HTR-8/SVneo (cell line): ENCODE data around the gene EDARADD.
"Not testable (repeated sequence)": the region's sequence is repeated elsewhere in the genome, so short reads cannot be mapped to it uniquely, and the experiment has no call there.

Source experiments
- DNase-seq: peaks from one replicate; pipeline ENCODE4 v3.0.0; 2011; ENCODE audit warnings: low spot score, mixed read lengths; ENCODE audit not compliant: insufficient read length
- FAIRE-seq: peaks from 2 replicates; lab custom pipeline; 2011; peaks lifted over from hg19 to GRCh38; lab: Jason Lieb, UNC

The EDARADD gene

GRCh38 chr1:236426215-236426614 lies 32.1 kb downstream of the EDARADD start:
- FAIRE-seq (no peak), DNase-seq (no peak)

DNA sequence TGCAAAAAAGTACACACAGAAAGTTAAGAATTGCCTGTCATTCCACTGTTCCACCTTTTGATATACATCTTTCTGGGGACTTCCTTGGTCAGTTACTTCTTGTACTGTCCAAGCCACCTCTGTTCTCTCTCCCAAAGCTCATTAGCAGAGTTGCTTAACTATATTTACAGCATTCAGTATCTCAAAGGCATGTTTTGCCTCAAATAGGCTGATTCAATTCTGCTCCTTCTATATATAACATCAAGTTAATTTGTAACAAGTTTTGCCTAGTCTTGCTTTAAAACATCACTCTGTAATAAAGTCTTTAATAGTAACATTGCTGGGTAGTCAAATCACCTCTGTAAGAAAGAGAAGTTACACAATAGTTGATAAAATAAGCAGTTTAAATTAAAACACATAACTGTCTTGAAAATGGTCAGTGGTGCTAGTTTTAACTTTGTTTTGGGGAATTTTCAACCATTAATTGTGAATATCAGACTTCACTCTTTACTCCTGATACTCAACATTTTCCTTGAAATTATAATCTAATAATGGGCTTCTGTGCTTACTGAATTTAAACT lies 35.7 kb downstream of the EDARADD start:
- FAIRE-seq, result no peak

GRCh38 chr1:236433819-236434315 lies 39.8 kb downstream of the EDARADD start:
- FAIRE-seq, result no peak
- DNase-seq, result no peak

More for the DNA sequence above, 35.7 kb downstream of the EDARADD start:
- DNase-seq, result no peak

GRCh38 chr1:236438614-236439013 lies 44.5 kb downstream of the EDARADD start:
- DNase-seq (no peak), FAIRE-seq (no peak)

GRCh38 chr1:236440373-236440772 lies 46.3 kb downstream of the EDARADD start:
- FAIRE-seq (no peak), DNase-seq (no peak)

DNA sequence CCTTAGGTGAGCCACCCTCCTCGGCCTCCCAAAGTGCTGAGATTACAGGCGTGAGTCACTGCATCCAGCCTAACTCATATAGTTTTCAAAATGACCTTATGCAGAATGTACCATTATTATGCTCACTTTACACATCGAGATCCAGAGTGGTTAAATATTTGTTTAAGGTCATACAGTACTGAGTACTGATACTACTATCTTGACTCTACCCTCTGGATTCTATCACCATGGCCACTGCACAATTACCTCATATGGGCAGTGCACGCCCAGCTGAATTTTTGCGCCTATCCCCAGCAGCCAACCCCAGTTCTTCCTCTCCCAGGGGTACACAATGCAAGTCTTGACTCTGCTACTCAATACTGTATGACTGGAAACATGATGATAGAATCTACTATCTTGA lies 56.7 kb downstream of the EDARADD start:
- no peak for DNase-seq
- no peak for FAIRE-seq

DNA sequence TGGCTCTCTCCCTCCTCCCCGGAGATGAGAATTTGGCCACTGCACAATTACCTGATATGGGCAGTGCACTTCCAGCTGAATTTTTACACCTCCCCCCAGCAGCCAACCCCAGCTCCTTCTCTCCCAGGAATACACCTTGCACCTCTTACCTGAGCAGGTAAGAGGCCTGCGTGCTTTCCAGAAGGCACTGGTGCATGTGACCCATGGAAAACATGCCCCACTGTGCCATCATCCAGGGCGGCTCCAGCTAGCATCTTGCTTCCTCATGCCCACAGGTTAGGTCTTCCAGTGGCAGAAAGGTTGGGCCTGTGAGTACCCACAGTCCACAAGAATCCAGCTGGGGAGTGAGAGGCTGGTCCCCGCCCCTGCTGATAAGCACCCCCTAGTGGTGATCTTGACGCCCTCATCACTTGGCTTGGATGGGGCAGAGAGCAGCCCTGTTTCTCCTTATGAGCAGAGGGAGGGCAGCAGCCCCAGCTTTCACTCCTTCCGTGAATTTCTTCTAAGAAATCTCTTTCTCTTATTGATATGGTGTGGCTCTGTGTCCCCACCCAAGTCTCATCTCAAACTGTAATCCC lies 57.8 kb downstream of the EDARADD start:
- peak; percentile 37 for DNase-seq
- FAIRE-seq, result no peak

GRCh38 chr1:236455243-236455642 lies 61.2 kb downstream of the EDARADD start:
- FAIRE-seq, result no peak

GRCh38 chr1:236457775-236458174 lies 63.7 kb downstream of the EDARADD start:
- no peak for FAIRE-seq
- DNase-seq, result no peak

More at GRCh38 chr1:236455243-236455642, 61.2 kb downstream of the EDARADD start:
- no peak for DNase-seq

DNA sequence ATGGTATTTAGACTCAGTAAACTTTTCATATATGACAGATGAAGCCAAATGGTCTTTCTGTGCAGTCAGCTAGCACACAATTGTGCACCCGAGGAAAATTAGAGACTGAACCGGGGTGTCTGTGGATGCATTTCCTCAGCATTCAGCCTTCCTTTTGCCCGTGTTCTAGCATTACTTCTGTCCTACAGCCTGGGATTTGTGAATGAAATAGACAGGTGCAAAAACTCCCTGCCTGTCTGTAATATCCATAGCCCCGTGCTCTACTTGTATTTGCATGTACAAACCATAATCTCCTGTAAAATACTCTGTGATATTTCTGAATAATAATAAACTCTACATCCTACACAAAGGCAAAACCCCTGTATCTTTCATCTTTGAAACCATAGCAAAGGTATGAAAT lies 64.9 kb downstream of the EDARADD start:
- no peak for DNase-seq
- no peak for FAIRE-seq

DNA sequence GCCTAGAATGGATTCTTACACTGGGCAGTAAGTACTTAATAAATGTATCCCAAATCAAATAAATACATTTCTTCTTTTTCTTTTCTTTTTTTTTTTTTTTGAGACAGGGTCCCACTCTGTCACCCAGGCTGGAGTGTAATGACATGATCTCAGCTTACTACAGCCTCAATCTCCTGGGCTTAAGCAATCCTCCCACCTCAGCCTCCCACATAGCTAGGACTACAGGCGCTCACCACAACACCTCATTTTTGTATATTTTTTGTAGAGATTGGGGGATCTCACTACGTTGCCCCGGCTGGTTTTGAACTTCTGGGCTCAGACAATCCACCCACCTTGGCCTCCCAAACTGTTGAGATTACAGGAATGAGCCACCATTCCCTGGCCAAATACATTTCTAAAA lies 66.0 kb downstream of the EDARADD start:
- FAIRE-seq, result no peak
- DNase-seq, result no peak

DNA sequence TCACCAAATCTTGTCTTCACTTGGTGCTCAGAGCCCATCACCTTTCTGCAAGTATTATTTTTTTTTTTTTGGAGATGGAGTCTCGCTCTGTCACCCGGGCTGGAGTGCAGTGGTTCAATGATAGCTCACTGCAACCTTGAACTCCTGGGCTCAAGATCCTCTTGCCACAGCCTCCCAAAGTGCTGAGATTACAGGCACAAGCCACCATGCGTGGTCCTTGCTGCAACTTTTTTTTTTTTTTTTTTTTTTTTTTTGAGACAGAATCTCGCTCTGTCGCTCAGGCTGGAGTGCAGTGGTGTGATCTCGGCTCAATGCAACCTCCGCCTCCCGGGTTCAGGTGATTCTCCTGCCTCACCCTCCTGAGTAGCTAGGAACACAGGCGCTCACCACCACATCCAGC lies 70.1 kb downstream of the EDARADD start:
- FAIRE-seq, DNase-seq: not testable (repeated sequence)

GRCh38 chr1:236465231-236465958 lies 71.3 kb downstream of the EDARADD start:
- FAIRE-seq (no peak), DNase-seq (no peak)

- DNase-seq, result no peak
- FAIRE-seq, result no peak
These were observed 71.8 kb downstream of the EDARADD start for GRCh38 chr1:236465959-236466303.

GRCh38 chr1:236467327-236467641 lies 73.2 kb downstream of the EDARADD start:
- DNase-seq, result no peak
- no peak for FAIRE-seq

DNA sequence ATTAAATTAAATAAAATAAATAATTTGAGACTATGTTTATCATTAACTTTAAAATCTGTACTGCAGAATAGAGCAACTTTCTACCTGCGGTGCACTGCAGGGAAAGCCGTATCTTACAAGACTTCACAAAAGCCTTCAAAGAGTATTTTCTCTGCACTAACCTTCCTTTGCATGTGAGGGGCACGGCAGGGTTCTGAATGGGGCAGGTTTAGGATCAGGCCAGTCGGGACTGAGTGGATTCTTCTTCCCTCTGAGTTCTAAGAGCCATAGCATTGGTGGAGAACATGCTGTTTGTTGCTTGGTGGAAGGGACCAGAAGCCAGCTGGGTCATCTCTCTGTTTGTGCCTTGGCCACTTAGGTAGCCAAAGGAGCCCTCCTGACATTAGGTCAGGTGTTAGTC lies 74.5 kb downstream of the EDARADD start:
- no peak for DNase-seq
- no peak for FAIRE-seq

DNA sequence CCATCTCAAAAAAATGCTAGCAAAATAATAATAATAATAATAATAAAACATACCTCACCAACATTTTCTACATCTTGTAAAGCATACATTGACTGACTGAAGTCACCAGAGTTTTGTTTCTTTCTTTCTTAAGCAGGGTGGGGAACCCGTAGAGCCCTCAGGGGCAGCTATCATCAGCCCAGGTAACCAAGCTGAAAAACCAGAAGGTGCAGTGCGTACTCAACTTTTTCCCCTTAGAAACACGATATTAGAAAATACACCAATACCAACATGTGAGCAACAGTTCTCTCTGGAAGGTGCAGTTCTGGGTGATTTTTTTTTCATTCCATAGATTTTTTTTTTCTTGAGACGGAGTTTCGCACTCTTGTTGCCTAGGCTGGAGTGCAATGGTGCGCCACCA lies 75.4 kb downstream of the EDARADD start:
- no peak for DNase-seq
- FAIRE-seq, result no peak

DNA sequence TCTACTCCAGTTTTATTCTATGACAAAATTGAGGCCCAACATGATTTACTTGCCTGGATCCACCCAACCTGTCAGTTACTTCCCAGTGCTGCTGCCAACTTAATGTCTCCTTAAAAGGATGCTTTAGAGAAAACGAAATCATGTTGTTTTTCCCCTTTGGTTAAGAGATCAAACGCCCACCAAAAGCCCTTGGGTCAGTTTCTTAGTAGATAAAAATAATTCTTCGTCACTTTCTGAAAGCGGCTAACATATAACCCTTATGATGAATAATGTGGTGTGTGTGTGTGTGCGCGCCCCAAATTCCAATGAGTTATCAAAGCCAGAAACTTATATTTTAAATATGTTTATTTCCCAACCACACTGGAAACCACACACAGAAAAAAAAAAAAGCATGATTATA lies 77.0 kb downstream of the EDARADD start:
- FAIRE-seq, result no peak
- DNase-seq, result no peak

DNA sequence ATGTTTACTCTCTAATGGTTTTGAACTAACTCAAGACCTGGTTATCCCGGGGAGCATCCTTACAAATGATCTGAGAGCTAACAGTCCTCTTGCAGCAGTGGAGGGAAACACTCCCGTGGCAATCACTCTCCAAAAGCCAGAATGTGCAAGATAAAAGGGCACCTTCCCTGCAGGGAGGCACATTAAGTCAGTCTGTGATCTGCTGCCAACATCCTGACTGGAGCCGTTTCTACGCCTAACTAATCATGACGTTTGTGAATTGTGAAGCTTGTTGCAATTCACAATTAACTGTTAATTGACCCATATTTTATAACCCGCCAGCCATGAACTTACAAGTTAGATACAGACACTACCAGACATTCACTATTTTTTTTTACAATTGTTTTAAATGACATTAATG lies 77.6 kb downstream of the EDARADD start:
- no peak for FAIRE-seq
- no peak for DNase-seq

- DNase-seq, result no peak
- FAIRE-seq, result no peak
These were observed 79.0 kb downstream of the EDARADD start for GRCh38 chr1:236472850-236473788.

DNA sequence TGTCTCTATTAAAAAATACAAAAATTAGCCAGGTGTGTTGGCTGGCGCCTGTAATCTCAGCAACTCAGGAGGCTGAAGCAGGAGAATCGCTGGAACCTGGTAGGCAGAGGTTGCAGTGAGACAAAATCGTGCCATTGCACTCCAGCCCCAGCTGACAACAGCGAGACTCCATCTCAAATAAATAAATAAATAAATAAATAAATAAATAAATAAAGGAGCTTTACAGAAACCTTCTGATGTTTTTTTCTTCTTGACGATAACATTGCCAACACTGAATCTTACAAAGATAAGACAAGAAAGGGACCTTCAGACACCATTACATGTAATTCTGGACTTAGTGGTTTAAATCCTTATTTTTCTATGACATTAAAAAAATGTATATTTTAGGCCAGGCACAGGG lies 81.9 kb downstream of the EDARADD start:
- DNase-seq (no peak), FAIRE-seq (no peak)
